HG02610 (cell line): ENCODE results near the gene ZNF354B.
"Not testable (repeated sequence)": the region's sequence is repeated elsewhere in the genome, so short reads cannot be mapped to it uniquely, and the experiment has no call there.

ENCODE experiments used
- ATAC-seq: cut with Tn5 transposase; IDR thresholded peaks from one replicate; pipeline ENCODE4 v1.9.1; 2021; ENCODE audit warnings: mild to moderate bottlenecking, moderate library complexity; ENCODE audit not compliant: unreplicated experiment

Gene ZNF354B

DNA sequence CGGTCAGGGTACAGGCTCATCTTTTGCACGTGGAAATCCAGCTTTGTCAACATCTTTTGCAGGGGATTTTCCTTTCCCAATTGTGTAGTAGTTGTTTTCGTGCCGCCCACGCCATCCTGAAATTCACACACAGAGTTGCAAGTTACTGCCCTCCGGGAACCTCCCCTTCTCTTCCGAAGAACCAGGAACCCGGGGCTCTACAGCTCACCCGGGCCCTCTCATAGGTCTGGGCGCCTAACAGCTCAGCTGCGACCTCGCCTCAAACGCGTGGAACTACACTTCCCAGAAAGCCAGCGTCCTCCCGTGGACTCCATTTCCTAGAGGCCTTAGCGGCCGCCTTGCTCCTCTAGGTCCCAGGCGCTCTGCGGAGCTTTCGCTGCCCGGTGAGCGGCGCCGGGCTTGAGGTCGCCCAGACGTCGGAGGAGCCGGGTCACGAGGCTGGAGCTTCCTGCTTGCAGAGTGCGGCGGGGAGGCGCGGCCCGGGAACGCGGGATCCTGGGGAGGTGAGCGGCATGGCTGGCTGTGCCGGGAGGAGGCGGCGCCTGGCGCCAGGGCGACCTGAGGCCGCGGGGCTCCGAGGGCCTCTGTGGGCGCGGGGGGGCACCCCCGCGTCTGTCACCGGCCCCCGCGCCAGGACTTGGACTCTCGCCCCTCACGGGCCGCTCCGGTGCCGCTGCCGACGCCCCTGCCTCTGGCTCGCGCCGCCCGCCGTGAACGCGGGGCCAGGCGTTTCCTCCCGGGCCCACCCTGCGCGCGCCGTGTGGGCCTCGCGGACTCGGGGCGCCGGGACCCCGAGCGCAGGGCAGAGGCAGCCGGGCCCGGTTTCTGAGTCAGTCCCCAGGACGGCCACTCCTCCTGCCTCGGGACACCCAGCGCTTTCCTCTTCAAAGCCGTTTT is at the start of gene ZNF354B:
TSS of gene ZNF354B (plus strand) at position 329 of the 897 bp plus-strand sequence. CDS start 1,095 bp downstream, outside the sequence.
- ATAC-seq: peak; percentile 97

DNA sequence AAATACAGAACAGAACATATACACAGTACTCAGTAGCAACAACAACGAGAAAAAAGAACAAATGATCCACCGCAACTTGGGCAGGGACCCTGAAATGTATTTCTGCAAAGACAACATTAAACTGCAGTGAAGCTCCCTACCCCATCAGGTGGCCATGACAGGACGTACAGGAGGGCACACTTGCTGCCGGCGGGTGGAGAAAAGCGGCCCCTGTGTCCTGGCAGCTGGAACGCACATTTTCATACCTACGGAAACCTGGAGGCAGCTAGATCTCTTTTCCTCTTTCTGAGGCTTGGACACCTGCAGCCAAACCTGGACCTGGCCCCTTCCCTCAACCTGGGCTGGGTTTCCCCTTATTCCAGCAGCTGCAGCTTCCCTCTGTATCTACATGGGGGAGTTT is 42.2 kb upstream of the ZNF354B start:
- no peak for ATAC-seq

DNA sequence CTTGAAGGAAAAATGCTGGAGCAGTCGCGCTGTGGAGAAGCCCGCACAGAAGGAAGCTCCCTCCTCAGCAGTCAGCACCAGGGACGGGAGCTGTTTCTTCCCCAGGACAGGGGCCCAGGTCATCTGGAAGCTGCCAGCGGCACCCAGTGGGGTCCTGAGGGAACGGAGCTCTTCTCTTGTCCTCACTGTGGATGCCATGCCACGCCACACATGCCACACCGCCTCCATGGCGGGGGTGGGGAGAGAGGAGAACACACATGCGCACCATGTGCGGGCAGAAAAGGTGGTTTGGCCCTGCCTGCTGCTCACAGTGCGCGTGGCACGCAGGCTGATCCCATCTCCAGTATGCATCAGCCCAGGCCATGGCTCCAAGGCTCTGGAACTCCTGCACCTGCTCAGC is 41.7 kb upstream of the ZNF354B start:
- ATAC-seq: no peak

DNA sequence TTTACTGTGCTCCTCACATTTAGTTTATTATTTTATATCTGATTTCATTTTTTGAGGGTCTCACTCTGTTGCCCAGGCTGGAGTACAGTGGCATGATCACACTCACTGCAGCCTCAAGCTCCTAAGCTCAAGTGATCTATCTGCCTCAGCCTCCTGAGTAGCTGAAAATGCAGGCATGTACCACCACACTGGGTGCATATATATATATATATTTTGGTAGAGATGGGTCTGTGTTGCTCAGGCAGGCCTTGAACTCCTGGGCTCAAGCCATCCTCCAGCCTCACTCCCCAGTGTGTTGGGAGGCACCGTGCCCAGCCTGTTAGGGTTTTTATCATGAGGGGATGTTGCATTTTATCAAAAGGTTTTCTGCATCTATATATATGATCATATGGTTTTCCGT is 39.8 kb upstream of the ZNF354B start:
- ATAC-seq: no peak

DNA sequence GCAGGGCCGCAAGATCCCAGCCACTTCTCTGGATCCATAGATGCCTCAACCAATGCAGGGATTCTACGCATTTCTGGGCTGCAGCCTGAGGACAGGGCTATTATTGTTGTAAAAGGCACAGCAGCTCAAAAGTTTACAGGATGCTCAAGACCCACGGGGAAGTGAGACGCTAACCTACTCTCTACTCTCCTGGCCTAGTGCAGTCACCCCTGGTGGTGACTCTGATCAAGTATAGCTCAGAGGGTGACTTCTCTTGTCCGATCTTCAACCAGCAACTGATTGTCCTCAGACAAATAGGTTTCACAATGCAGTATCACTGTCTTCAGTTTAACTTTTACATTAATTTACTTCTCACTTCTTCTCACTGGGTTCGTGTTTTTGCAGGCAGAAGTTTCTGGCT is 34.3 kb upstream of the ZNF354B start:
- ATAC-seq: no peak

DNA sequence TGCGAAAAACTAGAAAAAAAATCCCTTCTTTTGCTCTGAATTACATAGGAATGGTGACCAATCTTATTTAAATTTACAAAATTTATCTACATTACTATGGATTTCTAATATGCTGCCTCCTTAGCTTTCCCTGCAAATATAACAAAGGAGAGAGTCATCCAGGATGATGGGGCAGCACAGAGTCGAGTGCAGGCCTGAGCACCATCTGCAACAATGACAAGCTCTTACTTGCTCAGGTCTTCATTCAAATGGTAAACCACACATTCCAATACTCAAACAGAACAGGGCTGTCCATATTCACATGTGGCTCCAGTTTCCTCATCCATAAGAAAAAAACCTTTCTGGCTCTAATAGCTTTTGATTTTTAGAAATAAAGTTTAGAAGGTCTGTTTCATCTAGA is 33.5 kb upstream of the ZNF354B start:
- no peak for ATAC-seq

DNA sequence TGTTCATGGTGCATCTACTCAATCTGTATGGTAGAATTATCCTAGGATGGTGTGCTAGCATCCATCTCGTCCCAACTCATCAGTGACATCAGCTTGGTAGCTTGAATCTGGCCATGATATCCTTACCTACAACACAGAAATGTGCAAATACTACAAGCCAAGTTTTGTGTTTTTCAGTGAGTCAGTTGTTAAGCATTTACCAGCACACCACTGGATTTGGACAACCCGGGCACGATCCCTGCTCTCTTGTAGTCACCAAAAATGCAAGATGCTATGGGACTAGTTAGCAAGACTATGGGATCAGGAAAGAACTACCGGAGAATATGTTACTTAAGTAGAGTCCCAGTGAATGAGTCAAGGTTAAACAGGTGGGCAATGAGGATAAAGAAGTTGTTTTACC is 32.1 kb upstream of the ZNF354B start:
- no peak for ATAC-seq

DNA sequence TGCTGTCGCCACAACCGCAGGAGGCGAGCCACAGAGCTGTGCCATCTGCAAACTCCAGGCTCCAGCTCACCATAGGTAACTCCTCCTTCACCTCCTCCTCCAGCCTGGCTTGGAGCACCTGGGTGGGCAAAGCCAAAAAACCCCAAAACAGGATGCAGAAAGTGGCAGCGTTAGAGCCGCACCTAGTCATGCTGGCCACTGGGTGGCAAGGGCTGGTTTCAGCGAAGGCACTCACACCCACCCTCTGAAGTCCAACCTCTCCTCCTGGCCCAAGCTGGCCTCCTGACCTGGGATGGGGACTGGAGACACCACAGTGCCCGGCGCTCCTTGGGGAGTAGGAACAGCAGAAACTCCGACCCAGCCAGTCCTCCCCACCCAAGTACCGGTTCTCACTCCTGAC is 28.7 kb upstream of the ZNF354B start:
- no peak for ATAC-seq

DNA sequence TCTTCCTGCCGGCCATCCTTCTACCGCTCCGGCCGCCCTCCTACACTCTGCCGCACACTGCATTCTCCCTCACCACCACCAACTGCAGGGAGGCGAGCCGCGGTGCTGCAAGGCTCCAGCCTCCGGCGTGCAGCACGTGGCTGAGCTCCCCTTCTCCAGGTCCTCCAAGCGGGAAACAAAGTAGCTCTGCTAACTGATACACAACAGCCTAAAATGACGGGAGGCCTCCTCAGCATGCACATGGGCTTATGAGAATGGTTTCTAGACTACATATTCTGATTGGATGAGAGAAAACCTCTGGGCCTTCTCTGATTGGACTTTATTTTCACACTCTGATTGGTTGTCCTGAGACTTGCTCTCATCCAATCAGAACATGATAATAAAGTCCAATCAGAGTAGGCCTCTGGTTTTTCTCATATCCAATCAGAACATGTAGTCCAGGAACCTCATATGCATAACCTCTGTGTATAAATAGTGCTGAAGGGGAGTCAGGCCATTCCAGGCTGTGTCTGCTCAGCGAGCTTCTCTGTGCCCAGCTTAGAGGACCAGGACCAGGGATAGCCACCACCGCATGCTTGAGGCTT is 27.0 kb upstream of the ZNF354B start:
- ATAC-seq: no peak

DNA sequence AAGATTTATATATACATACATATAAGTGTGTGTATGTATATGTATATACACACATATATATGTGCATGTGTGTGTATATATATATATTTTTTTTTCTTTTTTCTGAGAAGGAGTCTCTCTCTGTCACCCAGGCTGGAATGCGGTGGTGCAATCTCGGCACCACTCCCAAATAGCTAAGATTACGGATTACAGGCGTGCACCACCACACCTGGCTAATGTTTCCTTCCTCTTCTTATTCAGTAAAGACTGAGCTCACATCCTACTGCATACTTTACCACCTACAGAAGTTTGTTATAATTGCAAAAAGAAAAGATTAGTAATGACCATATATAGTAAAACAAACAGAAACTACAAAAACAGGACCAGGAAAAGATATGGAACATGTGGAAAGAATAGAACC is 23.1 kb upstream of the ZNF354B start:
- no peak for ATAC-seq

DNA sequence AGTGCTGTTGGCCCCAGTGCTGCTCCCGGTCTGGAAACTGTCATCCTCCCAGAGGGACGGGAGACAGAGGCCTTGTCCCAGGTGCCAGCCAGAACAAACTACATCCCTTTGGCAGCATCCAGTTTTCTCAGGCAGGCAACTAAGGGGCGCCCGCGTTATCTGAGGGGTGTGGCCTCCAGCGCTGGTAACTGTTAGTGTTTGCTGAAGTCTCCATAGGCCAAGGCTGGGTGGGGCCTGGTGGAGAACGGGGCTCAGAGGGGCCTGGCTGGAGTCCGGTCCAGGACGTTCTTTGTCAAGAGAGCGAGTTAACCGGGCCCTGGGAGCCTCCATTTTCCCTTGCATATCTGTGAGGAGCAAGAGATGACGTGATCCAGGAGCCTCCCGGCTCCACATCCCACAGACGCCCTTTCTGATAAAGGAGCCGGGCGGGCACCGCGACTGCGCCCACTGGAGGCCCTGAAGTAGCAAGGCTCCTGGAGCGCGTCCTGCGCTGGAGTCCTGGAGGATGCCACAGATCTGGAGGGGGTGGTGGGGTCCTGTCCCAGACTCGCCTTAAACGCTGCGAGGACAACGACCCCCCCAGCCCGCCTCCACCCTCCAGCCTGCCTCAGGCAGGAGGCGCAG is 20.9 kb upstream of the ZNF354B start:
- not testable (repeated sequence) for ATAC-seq

DNA sequence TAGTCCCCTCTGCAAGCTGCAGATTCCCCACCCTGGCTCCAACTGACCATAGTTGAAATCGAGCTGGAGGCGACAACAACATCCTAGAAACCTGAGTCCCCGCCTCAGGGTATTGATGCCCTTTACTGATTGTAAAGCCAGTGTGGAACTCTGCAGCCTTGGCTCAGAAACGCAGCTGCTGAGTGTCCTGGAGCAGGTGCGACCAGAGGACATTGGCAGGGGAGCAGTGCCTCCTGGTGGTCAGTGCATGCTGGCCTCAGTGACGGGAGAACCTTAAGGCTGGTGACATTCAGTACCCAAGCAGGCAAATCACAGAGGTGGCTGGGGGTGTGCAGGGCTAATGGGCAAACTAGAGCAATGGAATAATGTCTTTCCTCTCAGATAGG is 20.4 kb upstream of the ZNF354B start:
- no peak for ATAC-seq

DNA sequence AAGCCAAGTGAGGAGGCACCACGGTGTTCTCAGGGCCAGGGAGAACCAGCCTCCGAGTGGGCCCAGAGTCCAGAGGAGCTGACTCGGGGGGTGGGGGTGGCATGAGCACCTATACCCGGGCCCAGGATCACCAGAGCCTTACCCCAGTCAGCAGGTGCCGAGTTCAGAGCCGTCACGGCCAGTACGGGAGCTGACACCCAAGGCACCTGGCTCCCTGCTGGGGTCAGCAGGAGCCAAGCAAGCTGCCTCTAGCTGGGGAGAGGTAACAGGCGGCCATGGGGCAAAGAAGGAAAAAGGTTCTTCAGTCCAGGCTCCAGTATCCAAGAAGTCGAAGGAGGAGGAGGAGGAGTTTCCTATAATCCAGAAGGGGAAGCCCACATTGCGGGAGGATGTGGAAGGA is 19.4 kb upstream of the ZNF354B start:
- not testable (repeated sequence) for ATAC-seq

DNA sequence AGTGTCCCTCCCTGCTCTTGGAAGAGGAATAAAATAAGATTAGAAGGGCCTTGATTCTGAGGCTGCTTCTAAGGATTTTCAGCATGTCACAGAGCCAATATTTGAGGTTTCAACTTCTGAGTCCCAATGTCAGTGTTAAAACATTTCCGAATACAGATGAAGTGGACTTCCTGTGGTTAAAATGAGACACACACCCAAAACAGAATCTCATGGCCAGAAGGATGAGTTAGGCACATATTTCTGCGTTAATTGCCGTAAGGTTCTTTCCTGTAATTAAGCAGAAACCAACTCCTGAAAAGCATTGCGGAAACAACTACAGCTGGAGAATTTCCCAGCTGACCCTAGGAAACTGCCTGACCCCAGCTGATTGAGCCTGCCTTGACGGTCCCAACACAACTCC is 10.4 kb upstream of the ZNF354B start:
- ATAC-seq: no peak

DNA sequence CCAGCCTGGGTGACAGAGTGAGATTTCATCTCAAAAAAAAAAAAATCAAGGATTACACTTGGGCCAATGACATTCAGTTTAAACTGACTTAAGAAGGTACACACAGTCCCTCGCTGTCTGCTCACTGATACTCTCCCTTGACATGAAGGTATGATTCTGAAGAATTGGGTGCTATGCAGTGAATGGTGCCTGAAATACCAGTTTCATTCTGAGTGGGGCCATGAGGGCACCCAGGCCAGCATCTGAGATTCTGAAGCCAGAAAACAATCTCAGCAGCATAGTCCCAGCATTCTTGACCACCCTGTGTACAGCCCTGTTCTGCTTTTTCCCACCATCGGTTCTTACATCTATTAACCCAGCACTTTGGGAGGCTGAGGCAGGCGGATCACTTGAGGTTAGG is 7.8 kb upstream of the ZNF354B start:
- no peak for ATAC-seq

DNA sequence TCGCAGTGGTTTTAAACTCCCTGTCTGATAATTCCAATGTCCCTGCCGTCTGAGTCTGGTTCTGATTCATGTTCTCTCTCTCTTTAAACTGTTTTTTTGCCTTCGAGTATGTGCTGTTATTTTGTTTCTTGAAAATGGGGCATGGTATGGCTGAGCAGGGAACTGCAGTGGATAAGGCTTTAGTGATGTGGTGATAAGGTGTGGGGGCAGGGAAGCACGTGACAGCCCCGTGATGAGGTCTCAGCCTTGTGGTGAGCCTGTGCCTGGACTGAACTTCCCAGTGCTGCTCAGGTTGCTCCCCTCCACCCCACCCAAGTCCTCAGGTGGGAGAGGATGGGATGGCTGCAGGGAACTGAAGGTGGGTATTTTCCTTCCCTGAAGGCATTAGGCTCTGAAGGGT is 5.5 kb upstream of the ZNF354B start:
- no peak for ATAC-seq

DNA sequence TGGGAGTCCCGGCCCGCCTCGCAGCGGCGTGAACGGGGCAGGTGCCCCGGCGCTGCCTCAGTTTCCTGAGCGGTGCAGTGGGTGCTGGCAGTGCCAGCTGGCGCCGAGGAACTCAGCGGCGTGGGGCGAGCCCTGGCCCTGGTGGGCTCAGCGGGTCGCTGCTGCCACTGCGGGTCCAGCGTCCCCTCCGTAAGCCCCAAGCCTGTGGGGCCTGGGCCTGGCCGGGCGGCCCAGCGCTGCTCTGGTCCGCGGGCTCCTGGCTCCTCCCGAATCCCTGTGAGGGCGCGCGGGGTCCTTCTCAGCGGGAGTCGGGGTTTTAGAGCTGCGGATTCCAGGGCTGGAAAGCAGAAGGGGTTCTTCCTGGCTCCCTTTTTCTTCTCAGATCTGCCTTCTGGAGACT is 862 bp downstream of the ZNF354B start:
- not testable (repeated sequence) for ATAC-seq

DNA sequence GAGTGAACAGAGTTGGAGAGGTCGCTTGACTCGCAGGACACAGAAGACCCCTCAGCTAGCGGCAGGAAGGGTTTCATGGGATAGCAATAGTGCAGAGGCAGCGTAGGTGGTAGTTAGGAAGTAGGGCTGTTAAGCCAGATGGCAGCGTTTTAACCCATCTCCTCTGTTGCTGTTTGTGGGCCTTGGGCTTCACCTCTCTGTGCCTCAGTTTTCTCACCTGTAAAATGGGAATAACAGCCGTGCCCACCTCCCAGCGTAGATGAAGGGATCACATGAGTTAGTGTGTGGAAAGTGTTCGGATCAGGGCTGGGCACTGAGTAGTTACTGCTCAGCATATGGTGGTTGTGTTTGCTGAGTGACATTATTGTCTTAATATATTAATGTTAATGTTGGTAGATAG is 1.9 kb downstream of the ZNF354B start:
- ATAC-seq: no peak

DNA sequence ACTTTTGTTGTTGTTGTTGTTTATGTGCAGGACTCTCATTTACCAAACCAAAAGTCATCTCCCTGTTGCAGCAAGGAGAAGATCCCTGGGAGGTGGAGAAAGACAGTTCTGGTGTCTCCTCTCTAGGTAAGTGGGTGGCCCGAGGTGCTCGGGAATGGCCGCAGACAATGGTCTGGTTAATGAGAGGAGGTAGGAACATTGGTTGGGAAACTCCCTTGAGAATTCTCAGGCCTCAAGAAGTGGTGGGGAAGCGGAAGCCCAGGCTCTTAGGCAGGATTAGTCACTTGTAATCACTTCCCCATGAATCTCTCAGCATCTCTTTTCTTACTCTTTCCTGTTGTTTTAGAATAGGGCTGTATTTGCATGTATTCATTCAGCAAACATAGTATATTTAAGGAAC is 7.2 kb downstream of the ZNF354B start:
- no peak for ATAC-seq

DNA sequence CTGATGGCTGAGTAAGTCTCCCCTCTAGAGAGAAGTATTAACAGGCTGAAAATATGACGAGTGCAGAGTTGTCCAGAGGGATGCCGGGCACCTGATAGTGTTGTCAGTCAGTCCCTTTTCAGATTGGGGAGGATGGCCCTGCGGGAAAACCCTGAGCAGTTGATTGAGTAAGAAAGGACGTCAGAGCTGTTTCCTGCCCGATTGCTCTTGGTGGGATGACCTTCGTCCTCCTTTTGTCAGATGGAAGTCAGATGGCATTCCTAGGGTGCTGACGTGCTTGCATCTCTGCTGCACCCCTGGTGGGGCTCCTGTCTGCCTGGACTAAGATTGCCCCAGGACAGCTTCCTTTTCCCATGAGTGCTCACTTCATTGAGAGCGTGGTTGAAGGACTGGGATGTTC is 9.8 kb downstream of the ZNF354B start:
- no peak for ATAC-seq

DNA sequence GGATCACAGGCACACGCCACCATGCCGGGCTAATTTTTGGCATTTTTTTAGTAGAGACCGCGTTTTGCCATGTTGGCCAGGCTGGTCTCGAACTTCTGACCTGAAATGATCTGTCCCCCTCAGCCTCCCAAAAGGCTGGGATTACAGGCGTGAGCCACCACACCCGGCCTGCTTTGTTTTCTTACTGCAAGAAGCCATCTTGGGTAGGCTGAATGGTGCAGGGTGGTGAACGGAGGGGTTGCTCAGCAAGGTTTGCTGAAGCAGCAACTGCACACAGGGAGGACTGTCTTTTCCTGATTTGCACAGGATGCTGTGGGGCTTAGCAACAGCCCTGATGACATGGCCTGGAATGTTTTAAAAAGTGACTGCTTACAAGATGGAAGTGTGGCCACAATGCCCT is 10.7 kb downstream of the ZNF354B start:
- ATAC-seq: no peak

DNA sequence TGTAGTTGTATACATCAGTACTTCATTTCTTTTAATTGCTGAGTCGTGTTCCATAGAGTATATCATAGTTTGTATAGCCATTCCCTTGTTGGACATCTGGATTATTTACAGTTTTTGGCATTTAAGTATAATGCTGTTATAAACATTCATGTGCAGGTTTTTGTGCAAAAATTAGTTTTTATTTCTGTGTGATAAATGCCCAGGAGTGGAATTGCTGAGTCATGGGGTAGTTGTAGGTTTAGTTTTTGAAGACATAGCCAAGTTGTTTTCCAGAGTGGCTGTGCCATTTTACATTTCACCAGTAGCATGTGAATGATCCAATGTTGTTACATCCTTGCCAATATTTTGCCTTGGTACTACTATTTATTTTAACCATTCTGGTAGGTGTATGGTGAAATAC is 12.5 kb downstream of the ZNF354B start:
- no peak for ATAC-seq
